ENCODE data around the gene FKBP5. TPM values are rescaled to one million over a fixed set of nuclear protein-coding genes. Genes with fewer than 3 reads are reported as not detected.
"Not testable (repeated sequence)": the region's sequence is repeated elsewhere in the genome, so short reads cannot be mapped to it uniquely, and the experiment has no call there.

The FKBP5 gene
- total RNA-seq, 1 experiment from 2014 or later = 14.3 TPM

DNA sequence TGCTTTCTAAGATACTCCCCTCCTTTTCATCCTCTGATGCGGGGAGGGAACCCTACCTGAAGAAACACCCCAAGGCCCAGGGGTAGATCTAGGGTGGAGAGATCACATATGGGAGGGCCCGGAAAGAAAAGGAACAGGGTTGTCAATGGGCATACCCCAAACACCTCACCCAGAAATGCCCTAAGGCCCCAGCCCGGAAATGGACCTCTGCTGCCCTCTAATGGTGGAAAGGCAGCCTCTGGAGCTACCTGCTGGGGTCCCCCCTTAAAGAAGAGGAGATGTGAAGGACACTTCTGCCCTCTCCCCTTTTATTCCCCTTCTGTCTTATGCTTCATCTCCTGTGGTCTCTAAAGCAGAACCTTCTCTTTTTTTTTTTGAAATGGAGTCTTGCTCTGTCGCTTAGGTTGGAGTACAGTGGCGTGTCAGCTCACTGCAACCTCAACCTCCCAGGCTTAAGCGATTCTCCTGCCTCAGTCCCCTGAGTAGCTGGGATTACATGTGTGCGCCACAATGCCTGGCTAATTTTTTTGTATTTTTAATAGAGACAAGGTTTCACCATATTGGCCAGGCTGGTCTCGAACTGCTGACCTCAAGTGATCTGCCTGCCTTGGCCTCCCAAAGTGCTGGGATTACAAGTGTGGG is 47.7 kb upstream of the FKBP5 start:
- CTCF ChIA-PET = interaction anchor here (1.0 to 2.9 kb wide), 11 partner anchors 8 to 215 kb away, joined by 3 to 28 read pairs (median 4); no protein-coding TSS in a partner anchor
- no peaks in the 10 kb centered on the region for H3K9me3 Mint-ChIP-seq (ENCODE audit: low read depth, unreplicated experiment)

DNA sequence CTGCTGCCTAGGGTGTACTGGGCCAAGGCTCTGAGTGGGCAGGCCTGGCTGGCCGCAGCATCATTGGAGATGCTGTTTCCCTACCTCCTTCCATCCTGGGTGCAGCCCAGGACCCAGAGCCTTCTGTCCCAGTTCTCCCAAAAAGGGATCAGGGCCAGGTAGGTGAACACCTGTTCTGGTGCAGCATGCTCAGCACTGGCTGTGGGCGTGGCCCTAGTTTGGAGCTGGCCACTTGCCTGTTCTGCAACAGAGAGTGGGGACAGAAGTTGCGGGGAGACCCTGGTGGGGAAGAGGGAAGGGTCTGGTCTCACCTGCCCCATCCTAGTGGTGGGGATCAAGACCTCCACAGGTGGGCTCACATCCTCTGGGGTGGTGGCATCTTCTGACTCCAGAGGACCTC is 46.7 kb upstream of the FKBP5 start:
- intact Hi-C loops (cut with micrococcal nuclease; ENCODE audit: unreplicated experiment) = loop anchor here (5.0 kb wide), 2 partner anchors 48 to 133 kb away; partner anchors contain the start of gene FKBP5
- peaks cover 7% of the 10 kb centered on the region for H3K4me1 Mint-ChIP-seq (ENCODE audit: low read depth, unreplicated experiment)
- no peaks in the 10 kb centered on the region for H3K9me3 Mint-ChIP-seq (ENCODE audit: low read depth, unreplicated experiment)
- H3K36me3 Mint-ChIP-seq (ENCODE audit: insufficient read depth, unreplicated experiment) = peaks cover 10% of the 10 kb centered on the region
- no peaks in the 10 kb centered on the region for H3K27me3 Mint-ChIP-seq (ENCODE audit: unreplicated experiment)
- DNase-seq = no peak
- TF ChIP-seq, protein P1, sequence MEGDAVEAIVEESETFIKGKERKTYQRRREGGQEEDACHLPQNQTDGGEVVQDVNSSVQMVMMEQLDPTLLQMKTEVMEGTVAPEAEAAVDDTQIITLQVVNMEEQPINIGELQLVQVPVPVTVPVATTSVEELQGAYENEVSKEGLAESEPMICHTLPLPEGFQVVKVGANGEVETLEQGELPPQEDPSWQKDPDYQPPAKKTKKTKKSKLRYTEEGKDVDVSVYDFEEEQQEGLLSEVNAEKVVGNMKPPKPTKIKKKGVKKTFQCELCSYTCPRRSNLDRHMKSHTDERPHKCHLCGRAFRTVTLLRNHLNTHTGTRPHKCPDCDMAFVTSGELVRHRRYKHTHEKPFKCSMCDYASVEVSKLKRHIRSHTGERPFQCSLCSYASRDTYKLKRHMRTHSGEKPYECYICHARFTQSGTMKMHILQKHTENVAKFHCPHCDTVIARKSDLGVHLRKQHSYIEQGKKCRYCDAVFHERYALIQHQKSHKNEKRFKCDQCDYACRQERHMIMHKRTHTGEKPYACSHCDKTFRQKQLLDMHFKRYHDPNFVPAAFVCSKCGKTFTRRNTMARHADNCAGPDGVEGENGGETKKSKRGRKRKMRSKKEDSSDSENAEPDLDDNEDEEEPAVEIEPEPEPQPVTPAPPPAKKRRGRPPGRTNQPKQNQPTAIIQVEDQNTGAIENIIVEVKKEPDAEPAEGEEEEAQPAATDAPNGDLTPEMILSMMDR (IDR thresholded peaks at IDR 0.05; ENCODE audit: unreplicated experiment) = no peak
- H3K27ac Mint-ChIP-seq (ENCODE audit: unreplicated experiment) = no peak overlapping the region
- BruUV-seq (replicated peaks) = no TSS peak
- H3K4me3 Mint-ChIP-seq (ENCODE audit: low read depth, unreplicated experiment) = no peak overlapping the region
- CTCF ChIA-PET = interaction anchor here (1.2 to 2.9 kb wide), 6 partner anchors 20 to 214 kb away, joined by 3 to 28 read pairs (median 10); no protein-coding TSS in a partner anchor

More for the DNA sequence above, 47.7 kb upstream of the FKBP5 start:
- H3K4me1 Mint-ChIP-seq (ENCODE audit: low read depth, unreplicated experiment) = peaks cover 7% of the 10 kb centered on the region
- H3K27ac Mint-ChIP-seq (ENCODE audit: unreplicated experiment) = no peak overlapping the region
- peaks cover 7% of the 10 kb centered on the region for H3K36me3 Mint-ChIP-seq (ENCODE audit: insufficient read depth, unreplicated experiment)
- DNase-seq = peak; percentile 85
- no peaks in the 10 kb centered on the region for H3K27me3 Mint-ChIP-seq (ENCODE audit: unreplicated experiment)
- BruUV-seq (replicated peaks) = no TSS peak
- no peak overlapping the region for H3K4me3 Mint-ChIP-seq (ENCODE audit: low read depth, unreplicated experiment)
- TF ChIP-seq, protein P1 (IDR thresholded peaks at IDR 0.05; ENCODE audit: unreplicated experiment) = peak; percentile 90
- intact Hi-C loops (cut with micrococcal nuclease; ENCODE audit: unreplicated experiment) = loop anchor here (5.0 kb wide), 2 partner anchors 49 to 134 kb away; partner anchors contain the start of gene FKBP5

DNA sequence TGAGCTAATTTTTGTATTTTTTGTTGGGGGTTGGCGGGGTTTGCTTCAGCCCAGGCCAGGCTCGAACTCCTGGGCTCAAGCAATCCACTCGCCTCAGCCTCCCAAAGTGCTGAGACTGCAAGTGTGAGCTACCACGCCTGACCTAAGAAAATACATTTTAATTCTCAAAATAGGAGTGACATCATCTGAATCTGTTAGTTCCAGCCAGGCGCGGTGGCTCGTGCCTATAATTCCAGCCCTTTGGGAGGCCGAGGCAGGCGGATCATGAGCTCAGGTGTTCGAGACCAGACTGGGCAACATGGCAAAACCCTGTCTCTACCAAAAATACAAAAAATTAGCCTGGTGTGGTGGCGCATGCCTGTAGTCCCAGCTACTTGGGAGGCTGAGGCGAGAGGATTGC is 45.6 kb upstream of the FKBP5 start:
- H3K9me3 Mint-ChIP-seq (ENCODE audit: low read depth, unreplicated experiment); intact Hi-C loops (cut with micrococcal nuclease; ENCODE audit: unreplicated experiment); BruUV-seq (replicated peaks); H3K4me3 Mint-ChIP-seq (ENCODE audit: low read depth, unreplicated experiment); H3K27me3 Mint-ChIP-seq (ENCODE audit: unreplicated experiment); H3K27ac Mint-ChIP-seq (ENCODE audit: unreplicated experiment); DNase-seq; H3K36me3 Mint-ChIP-seq (ENCODE audit: insufficient read depth, unreplicated experiment): not testable (repeated sequence)
- CTCF ChIA-PET = interaction anchor here (0.7 kb wide), 2 partner anchors 160 to 361 kb away, joined by 4 to 5 read pairs; no protein-coding TSS in a partner anchor
- peaks cover 15% of the 10 kb centered on the region for H3K4me1 Mint-ChIP-seq (ENCODE audit: low read depth, unreplicated experiment)

DNA sequence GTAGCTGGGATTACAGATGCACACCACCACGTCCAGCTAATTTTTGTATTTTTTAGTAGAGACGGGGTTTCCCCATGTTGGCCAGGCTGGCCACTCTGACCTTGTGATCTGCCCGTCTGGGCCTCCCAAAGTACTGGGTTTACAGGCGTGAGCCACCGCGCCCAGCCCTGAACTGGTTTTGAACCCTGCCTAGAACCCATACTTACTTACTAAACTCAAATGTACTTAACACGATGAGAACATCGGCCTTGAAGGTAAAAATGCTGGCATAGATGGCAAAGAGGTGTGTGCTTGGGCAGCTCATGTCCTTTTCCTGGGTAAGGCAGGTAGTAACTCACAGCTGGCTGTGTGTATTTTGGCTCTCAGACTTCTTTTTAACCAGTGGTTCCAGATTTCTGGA is 44.9 kb upstream of the FKBP5 start:
- H3K9me3 Mint-ChIP-seq (ENCODE audit: low read depth, unreplicated experiment) = no peaks in the 10 kb centered on the region
- H3K27ac Mint-ChIP-seq (ENCODE audit: unreplicated experiment) = no peak overlapping the region
- CTCF ChIA-PET = interaction anchor here (0.8 kb wide), 1 partner anchor 77 kb away, joined by 3 read pairs; no protein-coding TSS in a partner anchor
- H3K4me3 Mint-ChIP-seq (ENCODE audit: low read depth, unreplicated experiment) = no peak overlapping the region
- DNase-seq = no peak
- no peaks in the 10 kb centered on the region for H3K27me3 Mint-ChIP-seq (ENCODE audit: unreplicated experiment)
- TF ChIP-seq, protein P1 (IDR thresholded peaks at IDR 0.05; ENCODE audit: unreplicated experiment) = no peak
- intact Hi-C loops (cut with micrococcal nuclease; ENCODE audit: unreplicated experiment) = no loop called here
- peaks cover 10% of the 10 kb centered on the region for H3K36me3 Mint-ChIP-seq (ENCODE audit: insufficient read depth, unreplicated experiment)
- H3K4me1 Mint-ChIP-seq (ENCODE audit: low read depth, unreplicated experiment) = peaks cover 20% of the 10 kb centered on the region
- no TSS peak for BruUV-seq (replicated peaks)
